NCI-H2171 (cell line): ENCODE measurements around the gene SMIM22.
A peak's percentile ranks its signal among the peaks of the same experiment; 100 is the strongest.

Experiments
- DNase-seq: peaks from one replicate; lab custom pipeline; 2025; lab: John Stamatoyannopoulos, UW

Gene SMIM22, protein sequence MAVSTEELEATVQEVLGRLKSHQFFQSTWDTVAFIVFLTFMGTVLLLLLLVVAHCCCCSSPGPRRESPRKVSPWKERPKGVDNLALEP

DNA sequence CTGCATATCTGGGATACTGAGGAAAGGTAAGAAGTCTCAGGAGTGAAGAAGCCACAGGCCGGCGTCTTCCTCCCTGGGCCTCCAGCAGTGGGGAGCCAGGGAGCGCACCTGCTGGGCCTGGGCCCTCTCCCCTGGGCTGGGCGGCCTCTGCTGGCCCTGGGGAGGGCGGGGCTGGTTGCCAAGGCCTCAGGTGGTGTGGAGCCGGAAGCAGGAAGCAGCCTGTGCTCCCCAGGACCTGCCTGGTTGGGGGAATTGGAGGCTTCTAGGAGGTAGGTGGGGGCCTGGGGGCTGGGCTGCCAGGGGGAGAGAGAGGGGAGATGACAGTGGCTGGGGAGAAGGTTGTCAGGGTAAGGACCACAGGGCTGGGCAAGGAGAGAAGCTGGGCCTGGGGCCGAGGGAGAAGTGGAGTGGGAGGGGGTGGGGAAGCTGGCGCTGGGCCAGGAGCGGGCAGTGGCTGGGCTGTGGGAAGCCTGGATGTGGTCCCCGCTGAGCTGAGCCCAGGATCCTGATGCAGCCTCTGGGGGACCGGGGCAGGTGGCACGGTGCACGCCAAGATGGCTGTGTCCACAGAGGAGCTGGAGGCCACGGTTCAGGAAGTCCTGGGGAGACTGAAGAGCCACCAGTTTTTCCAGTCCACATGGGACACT lies at the start of gene SMIM22:
Gene SMIM22, plus strand, starts transcription at position 189 of the 647 bp plus-strand sequence. Its CDS starts 366 bp downstream, at position 555.
- no peak for DNase-seq

DNA sequence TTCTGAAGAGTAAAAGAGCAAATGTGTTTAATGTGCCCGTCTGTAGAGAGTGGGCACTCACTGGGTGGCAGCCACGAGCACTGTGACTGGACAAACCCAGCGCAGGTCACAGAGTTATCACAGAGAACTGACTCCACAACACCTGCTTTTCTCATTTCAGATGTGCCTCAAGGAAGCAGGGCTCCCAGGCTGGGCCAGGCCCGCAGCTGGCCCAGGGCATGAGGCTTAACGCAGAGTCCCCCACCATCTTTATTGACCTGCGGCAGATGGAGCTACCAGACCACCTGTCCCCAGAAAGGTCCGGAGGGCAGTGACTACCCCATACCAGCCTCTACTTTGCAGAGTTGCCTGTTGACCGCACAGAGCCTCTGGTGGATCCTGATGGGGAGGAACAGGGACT lies 49.0 kb upstream of the SMIM22 start:
- DNase-seq = no peak

DNA sequence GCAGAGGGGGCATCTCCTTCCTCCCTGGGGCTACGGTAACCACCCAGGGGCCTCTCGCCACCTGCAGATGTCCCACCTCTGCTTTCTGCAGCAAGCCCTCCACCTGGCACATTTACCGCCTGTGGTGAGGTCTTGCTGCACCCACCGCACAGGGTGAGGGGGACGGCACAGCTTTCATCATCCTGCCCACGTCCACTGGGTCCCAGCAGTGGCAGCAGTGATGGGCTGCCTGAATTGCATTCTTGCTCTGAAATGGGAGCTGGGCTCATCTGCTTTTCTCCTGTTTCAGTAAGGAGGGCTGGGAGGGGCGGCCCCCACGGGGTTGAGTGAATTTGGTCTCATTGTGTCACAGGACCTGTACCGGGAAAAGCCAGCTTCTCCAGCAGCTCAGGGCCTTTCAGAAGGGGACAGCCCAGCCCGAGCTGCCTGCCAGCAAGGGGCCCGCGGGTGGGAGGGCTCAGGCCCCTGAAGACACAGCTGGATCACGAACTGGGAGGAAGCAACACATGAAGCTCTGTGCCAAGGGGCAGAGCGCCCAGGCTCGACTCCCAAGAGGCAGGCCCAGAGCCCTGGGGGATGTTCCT lies 48.1 kb upstream of the SMIM22 start:
- no peak for DNase-seq

DNA sequence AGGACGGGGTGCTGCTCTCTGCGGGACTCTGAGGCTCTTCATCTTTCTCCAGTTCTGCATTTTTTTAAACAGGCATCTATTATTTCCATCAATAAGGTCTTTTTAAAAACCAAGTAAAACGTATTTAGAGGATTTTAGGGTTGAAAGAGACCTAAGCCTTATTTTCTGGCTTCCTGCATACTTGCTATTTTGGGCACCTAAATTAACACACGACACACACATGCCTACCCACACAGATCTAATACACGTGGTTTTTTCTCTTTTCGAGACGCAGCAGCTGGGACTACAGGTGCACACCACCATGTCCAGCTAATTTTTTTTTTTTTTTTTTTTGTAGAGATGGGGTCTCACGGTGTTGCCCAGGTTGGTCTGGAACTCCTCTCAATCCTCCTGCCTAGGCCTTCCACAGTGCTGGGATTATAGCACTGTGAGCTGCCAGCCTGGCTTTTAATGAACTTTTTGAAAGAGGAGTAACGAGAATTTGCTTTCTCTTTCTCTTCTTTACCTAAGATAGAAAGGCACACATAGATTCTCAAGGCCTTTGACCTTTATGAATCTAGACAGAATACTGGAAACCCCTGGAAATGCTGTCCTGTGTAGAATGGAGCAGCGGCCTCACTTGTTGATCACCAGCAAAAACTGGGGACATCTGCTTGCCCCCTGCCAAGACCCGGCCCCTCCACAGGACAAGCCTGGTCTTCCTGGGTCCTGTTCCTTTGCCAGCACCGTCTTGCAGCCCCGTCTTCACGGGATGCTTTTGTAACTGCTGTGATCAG lies 47.1 kb upstream of the SMIM22 start:
- DNase-seq = no peak

DNA sequence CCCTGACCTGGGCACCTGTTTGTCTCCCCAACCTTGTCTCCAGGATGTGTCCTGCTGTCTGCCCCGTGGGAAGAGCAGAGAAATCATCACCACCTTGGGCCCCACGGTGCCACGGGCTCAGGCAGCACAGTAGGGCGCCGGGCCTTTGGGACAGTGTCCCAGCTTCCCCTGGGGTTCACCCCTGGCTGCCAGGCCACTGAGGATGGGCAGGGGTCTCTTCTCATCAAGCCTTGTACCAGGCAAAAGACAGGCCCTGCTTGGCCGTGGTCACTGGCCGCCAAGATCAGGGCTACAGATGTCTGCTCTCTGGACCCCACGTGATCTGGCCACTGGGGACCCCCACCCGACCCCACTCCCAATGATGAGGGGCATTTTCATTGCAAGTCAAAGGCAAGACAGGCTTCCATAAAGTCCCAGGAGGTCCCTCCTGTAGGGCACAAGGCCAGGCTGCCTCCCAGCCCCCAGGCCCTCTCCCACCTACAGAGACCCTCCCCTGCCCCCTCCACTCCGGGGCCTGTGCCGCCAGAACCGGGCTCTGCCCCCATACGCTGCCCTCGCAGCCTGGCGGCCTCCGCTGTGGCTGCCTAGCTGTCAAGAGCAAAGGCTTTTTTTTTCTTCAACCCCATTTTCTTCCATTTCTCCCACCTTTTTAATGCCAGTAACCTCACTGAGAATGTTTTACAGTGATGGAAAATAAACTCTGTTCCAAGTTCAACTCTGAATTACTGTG lies 46.3 kb upstream of the SMIM22 start:
- DNase-seq = no peak

DNA sequence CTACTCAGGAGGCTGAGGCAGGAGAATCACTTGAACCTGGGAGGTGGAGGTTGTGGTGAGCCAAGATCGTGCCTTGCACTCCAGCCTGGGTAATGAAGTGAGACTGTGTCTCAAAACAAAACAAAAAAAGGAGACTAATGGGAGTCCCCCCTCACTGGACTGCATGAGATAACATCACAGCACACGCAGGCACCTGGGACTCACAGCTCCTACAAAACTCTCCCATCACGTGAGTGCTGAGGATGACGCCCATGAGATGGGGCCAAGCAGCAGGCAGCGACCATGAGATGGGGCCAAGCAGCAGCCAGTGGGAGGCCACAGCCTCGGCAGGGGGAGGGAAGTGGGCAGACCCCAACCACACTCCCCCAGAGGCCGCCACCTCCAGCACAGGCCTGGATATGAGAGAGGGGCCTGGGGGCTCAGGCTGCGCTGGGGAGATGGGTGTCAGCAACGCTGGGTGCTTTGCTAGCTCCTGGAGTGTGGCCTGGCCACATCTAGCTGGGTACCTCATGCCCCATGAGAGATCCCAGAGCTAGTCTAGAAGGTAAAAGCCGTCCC lies 45.4 kb upstream of the SMIM22 start:
- no peak for DNase-seq

DNA sequence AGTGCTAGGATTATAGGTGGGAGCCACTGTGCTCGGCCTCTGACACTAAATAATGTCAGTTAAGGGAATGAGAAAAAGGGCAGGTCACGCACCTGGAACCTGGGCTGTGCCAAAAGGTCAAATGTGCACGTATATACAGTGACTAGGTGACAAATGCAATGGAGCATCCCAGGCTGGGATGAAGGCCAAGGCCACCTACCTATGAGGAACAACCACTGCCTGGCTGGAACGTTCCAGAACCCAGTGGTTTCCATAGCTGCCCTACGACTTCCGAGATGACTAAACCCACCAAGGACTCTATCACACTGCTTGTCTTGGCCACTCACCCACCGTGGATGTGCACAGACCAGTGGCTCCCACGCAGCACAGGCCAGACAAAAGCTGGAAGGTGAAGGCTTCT lies 44.3 kb upstream of the SMIM22 start:
- no peak for DNase-seq

DNA sequence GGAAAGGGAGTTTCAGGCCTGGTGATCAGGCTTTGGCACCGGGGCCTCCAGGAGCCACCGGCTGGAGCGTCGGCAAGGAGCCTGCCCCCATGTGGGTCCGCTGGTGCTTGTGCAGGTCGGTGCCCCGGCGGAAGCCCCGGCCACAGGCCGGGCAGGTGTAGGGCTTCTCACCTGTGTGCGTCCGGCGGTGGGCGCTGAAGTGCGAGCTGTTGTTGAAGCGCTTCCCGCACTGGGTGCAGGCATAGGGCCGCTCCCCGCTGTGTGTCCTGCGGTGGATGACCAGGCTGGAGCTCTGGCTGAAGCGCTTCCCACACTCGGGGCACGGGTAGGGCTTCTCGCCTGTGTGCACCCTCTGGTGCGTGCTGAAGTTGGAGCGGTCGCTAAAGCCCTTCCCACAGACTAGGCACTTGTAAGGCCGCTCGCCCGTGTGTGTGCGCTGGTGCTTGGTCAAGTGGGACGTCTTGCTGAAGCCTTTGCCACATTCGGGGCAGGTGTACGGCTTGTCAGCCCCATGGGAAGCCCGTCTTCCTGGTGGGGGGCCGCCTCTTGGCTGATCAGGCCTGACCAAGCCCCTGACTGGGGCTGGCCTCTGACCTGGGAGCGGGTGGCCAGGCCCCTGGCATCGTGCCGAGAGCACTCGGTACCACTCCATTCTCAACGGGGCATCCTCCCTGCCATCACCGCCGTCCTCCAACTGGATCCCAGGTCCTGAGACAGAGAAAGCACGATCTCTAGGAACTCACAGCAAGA lies 42.6 kb upstream of the SMIM22 start:
- DNase-seq = no peak

DNA sequence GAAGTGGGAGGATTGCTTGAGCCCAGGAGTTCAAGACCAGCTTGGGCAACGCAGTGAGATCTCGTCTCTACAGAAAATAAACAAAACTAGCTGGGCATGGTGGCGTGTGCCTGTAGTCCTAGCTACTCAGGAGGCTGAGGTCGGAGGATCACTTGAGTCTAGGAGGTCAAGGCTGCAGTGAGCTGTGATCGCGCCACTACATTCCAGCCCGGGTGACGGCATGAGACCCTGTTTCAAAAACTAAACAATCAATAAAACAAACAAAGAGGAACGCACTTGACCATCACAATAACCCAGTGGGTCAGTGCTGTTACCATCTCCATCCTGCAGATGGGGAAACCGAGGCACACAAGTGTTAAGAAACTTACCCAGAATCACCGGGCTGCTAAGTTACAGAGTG lies 41.9 kb upstream of the SMIM22 start:
- DNase-seq = no peak

DNA sequence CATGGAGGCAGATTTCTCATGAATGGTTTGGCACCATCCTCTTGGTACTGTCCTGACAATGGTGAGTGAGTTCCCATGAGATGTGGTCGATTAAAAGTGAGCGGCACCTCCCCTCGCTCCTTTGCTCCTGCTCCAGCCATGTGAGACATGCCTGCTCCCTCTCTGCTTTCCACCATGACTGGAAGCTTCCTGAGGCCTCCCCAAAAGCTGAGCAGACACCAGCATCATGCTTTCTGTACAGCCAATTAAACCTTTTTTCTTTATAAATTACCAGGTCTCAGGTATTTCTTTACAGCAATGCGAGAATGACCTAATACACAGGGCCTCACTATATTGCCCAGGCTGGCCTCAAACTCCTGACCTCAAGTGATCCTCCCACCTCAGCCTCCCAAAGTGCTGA lies 40.3 kb upstream of the SMIM22 start:
- DNase-seq = no peak

DNA sequence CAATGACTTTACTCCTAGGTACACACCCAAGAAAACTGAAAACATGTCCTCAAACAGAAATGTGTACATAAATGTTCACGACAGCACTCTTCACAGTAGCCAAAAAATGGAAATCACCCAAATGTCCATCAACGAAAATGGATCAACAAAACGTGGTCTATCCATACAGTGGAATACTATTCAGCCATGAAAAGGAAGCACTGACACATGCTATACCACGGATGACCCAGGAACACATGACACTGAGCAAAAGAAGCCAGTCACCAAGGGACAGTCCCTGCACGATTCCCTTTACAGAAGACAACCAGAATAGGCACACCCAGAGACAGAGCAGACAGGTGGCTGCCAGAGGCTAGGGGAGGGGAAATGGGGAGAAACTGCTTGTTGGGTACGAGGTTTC lies 39.5 kb upstream of the SMIM22 start:
- no peak for DNase-seq

DNA sequence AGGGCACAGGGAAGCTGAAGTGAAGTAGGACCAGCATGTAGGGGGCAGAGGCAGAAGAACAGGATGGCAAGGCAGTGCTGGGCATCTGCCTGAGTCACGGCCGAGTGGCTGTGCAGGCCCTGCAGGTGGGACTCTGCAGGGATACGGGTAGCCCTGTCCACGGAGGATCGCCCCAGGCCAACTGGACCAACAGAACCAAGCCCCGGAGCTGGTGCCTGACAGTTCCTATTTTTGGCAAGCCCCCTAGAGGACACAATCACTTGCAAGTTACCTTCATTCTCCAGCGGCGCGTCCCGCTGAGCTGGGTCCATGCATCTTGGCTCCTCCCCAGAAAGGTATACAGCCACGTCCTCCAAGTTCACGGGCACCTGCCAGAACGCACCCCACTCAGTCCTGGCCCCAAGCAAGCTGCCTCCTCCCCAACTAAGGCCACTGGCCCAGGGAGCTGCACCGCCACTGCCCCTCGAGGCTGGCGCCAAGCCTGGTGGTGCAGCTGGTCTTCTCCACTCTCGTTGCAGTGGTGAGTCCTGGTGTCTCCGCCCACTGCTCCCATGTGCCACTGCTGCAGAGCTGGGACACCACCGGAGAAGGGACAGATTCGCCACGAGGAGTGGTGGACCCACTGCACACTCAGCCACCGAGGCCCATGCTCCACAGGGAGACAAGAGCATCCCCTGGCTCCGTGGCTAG lies 34.8 kb upstream of the SMIM22 start:
- DNase-seq = no peak

DNA sequence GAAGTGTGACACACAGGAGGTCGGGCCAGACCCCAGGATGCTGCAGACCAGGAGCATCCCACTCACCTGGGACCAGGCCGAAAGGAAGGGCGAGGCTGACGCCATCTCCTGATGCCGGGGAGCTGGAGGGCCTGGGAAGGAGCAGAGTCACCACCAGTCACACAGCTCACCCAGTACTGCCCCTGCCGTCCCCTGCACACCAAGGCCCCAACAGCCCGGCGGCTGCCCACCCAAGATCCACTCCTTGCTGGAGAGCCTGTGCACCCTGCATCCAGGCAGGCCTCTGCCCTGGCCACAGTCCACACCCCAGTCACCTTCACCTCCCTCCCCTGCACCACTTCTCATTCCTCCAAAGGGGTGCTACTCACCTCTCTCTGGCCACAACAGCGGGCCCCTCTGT lies 33.0 kb upstream of the SMIM22 start:
- DNase-seq = no peak

DNA sequence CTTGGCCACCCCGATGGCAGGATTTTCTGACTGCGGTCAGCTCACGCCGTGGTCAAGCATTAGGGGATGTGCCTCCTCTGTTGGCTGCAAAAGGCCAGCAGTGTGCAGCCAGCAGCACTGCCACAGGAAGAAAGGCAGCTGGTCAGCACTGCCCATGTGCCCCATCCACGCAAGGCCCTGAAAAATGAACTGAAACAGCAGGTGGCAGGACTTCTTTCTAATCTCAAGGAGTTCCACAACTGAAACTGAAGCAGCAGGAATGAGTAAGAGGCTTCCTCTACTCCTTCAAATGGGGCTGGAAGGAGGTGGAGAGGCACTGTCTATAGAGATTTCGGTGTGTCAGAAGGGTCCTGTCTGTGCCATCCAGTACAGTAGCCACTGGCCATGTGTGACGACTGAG lies 31.4 kb upstream of the SMIM22 start:
- DNase-seq = no peak

DNA sequence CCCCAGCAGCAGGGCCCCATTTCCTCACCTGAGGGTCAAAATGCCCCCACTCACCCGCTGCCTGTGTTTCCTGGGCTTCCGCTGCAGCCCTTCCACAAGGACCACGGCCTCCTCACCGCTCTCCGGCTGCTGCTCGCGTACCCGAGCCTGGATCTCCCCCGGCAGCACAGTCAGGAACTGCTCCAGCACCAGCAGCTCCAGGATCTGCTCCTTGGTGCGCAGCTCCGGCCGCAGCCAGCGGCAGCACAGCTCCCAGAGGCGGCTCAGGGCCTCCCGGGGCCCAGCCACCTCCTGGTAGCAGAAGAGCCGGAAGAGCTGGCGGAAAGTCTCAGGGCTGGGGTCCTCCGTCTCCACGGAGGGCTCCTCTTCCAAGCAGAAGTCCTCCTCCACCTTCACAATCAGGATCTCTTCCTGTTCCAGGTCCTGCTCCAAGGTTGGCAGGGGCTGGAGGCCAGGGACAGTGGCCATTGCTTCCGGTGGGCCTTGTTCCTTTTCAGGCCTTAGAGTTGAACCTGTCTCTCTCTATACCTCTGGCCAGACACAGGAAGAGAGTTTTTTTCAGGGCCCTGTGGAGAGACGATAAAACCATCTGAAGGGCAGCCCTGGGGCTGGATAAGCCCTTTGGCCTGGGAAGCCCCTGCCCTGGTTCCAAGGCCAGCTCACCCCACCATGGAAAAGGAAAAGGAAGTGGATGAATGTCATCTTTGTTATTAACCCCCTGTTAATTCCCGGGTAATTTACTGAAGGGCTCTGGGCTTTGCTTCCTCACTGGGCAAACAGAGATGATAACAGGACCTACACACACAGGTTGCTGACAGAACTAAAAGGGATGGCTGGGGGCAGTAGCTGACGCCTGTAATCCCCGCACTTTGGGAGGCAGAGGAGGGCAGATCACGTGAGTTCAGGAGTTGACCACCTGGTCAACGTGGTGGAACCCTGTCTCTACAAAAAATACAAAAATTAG lies 29.4 kb upstream of the SMIM22 start:
- DNase-seq = no peak

DNA sequence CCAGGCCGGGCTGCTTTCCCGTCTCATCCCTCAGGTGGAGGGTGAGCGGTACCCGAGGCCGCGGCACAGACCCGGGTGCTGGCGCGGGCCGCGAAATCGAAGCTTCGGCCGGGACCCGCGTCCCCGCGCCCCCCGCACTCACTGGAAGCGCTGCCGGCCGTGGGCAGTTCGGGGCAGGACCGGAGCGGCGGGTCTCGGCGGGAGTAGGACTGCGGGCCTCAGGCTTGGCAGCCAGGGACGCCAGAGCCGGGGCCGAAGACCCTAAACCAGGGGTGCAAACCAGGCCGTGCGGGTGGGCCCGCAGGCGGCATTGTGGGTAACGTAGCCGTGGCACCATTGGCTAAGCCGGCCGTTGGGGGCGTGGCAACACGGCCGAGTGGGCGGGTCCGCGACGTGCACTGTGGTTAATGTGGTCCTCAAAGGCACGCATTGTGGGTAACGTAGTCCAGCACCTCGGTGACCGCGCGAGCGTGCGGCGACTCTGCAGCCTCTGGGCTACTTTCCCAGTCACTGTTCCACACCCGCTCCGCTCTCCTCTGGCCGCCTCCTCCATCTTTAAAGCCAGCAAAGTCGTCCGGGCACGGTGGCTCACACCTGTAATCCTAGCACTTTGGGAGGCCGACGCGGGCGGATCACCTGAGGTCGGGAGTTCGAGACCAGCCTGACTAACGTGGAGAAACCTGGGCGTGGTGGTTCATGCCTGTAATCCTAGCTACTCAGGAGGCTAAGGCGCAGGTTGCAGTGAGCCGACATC lies 28.1 kb upstream of the SMIM22 start, which contains the start of gene ZNF500:
Gene ZNF500, minus strand, starts transcription at position 288 of the 754 bp plus-strand sequence. CDS start 1,184 bp downstream, outside the sequence.
- peak; percentile 90 for DNase-seq

DNA sequence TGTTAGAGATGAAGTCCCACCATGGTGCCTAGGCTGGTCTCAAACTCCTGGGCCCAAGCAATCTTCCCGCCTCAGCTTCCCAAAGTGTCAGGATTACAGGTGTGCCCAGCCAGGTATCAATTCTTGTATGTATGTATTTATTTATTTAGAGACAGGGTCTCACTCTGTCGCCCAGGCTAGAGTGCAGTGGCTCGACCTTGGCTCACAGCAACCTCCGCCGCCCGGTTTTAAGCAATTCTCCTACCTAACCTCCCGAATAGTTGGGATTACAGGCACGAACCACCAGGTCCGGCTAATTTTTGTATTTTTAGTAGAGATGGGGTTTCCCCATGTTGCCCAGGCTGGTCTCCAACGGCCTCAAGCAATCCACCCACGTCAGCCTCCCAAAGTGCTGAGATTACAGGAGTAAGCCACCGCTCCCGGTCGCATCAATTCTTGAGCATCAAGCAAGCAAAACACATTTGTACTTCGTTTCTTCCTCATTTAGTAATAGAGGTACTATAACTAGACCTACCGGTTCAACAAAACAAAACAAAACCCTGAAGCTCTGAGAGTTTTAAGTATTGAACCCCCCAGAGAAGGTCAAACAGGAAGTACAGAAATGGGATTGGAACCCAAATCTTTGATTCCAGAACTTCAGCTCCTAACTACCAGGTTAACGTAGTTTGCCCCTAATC lies 27.2 kb upstream of the SMIM22 start:
- DNase-seq = no peak
